H54 (cell line): ENCODE results near the gene LSM14A.

Experiments used
- DNase-seq: peaks from one replicate; pipeline ENCODE4 v3.0.0; 2011; ENCODE audit warnings: low spot score, mixed read lengths; ENCODE audit not compliant: insufficient read length
- FAIRE-seq: peaks from 3 replicates; lab custom pipeline; 2011; peaks lifted over from hg19 to GRCh38; lab: Jason Lieb, UNC
- POLR2A ChIP-seq: IDR thresholded peaks from 2 replicates; pipeline ENCODE4 v1.6.1; 2011; ENCODE audit warnings: low read depth, mild to moderate bottlenecking, low read length

Gene LSM14A

DNA sequence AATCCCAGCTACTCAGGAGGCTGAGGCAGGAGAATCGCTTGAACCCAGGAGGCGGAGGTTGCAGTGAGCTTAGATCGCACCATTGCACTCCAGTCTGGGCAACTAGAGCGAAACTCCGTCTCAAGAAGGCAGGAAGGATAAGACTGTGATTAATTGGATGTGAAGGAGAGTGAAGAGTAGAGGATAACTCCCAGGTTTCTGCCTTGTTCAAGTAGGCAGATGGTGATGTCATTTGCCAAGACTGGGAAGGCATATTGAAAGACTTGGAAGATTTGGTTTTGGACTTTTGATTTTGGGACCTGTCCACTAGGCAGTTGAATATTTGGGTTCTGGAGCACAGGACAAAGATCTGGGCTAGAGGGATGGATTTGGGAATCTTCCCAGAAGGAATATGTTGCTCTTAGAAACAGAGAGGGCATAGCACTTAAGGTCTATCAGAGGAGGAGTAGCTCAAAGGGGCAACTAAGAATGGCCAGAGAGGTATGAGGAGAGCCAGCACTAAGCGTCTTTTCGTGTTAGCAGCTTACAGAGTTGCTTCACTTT is 102.1 kb downstream of the LSM14A start:
- TF ChIP-seq POLR2A = no peak
- FAIRE-seq (no peak), DNase-seq (no peak)

DNA sequence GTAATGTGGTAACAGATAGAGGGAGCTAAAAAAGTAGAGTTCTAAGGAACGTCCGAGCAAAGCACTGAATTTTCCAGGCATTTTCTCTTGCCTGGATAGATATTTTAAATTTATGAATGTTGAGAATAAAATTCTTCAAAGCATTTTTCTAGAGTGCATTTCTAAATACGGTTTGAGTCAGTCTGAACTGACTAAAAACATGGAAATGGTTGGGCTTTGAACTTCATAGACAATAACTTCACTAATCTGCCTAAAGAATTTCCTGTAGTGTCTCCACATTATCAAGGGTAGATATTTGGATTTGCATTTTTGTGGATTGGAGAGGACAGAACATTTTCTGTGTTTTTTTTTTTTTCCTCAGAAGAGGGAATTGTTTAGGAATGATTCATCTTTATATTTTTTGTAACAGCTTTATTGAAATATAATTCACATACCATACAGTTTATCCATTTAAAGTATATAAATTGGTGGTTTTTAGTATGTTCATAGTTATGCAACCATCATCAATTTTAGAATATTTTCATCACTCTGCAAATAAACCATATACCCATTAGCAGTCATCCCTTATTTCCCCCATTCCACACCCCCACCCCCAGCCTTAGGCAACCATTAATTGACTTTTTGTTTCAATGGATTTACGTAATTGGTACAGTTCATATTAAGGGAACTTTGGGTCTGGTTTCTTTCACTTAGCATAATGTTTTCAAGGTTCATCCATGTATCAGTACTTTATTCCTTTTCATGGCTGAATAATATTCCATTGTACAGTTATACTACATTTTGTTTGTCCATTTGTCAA is 102.7 kb downstream of the LSM14A start:
- DNase-seq (peak; percentile 33), FAIRE-seq (no peak)
- no peak for TF ChIP-seq POLR2A

DNA sequence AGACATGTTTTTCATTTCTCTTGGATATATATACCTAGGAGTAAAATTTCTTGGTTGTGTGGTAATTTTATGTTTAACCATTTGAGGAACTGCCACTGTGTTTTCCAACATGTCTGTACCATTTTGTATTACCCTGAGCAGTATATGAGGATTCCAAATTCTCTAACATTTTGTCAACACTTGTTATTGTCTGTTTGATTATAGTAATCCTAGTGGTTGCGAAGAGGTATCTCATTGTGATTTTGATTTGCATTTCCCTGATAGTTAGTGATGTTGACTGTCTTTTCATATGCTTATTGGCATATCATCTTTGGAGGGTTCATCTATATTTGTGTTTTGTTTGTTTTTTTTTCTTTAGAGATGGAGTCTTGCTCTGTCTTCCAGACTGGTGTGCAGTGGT is 103.4 kb downstream of the LSM14A start:
- no peak for FAIRE-seq

DNA sequence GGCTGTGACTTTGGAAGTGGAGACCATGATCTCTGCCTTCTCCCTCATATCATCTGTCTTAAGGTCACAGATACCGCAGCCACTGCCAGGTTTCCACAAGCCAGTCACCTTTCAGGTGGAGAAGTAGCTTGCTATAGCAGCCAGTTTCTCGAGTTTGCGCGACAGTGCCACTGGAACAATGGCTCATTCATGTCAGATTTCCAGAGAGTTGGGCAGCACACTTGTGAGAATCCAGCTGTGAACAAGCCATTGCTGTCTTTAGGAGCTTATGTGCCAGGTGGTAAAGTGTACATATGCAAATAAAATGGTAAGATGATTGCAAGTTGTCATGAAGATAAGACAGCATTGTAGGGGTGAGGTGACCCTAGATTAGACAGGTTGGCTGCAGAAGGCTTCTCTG is 104.3 kb downstream of the LSM14A start:
- FAIRE-seq (no peak), DNase-seq (no peak)
- no peak for TF ChIP-seq POLR2A

More for the DNA sequence above, 103.4 kb downstream of the LSM14A start:
- no peak for TF ChIP-seq POLR2A
- DNase-seq = no peak

DNA sequence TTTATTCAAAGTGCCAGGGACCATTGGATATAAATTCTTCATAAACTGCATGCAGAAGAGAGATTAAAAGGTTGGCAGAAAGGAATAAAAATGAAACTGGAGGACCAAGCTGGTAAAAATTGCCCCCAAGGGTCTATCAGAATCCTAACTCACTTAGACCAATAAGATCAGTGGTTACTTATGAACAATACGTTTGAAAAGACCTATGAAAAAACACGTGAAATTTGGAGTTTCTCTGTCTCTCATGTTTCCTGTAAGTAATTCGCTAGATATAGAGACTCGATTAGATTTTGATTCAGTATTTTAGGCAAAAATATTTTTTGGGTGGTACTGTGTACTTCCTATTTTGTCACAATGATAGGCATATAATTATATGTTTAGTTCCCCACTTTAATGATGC is 104.9 kb downstream of the LSM14A start:
- no peak for FAIRE-seq
- TF ChIP-seq POLR2A = no peak
- DNase-seq = no peak

DNA sequence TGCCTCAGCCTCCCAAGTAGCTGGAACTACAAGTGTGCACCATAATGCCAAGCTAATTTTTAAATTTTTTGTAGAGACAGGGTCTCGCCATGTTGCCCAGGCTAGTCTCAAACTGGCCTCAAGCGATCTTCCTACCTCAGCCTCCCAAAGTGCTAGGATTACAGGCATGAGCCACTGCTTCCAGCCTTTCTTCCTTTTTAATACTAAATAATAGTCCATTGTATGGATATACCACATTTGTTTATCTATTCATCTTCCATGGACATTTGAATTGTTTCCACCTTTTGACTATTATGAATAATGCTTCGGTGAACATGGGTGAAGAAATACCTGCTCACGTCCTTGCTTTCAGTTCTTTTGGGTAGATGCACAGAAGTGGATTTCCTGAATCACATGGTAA is 106.5 kb downstream of the LSM14A start:
- no peak for FAIRE-seq

More for the DNA sequence above, 106.5 kb downstream of the LSM14A start:
- TF ChIP-seq POLR2A = no peak
- DNase-seq = no peak
